Measurements from ENCODE around the gene LCE1D.

Gene LCE1D

DNA sequence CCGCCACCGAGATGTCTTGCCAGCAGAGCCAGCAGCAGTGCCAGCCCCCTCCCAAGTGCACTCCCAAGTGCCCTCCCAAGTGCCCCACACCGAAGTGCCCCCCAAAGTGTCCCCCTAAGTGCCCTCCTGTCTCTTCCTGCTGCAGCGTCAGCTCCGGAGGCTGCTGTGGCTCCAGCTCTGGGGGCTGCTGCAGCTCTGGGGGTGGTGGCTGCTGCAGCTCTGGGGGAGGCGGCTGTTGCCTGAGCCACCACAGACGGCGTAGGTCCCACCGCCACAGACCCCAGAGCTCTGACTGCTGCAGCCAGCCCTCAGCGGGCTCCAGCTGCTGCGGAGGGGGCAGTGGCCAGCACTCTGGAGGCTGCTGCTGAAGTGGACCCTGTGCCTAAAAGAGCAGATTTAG lies 20.2 kb upstream of the LCE1D start:
- no peak for DNase-seq (ENCODE audit: low read depth)
- no peak overlapping the region for H3K4me3 ChIP-seq (ENCODE audit: low read depth, low read length)
- TF ChIP-seq, protein P1, sequence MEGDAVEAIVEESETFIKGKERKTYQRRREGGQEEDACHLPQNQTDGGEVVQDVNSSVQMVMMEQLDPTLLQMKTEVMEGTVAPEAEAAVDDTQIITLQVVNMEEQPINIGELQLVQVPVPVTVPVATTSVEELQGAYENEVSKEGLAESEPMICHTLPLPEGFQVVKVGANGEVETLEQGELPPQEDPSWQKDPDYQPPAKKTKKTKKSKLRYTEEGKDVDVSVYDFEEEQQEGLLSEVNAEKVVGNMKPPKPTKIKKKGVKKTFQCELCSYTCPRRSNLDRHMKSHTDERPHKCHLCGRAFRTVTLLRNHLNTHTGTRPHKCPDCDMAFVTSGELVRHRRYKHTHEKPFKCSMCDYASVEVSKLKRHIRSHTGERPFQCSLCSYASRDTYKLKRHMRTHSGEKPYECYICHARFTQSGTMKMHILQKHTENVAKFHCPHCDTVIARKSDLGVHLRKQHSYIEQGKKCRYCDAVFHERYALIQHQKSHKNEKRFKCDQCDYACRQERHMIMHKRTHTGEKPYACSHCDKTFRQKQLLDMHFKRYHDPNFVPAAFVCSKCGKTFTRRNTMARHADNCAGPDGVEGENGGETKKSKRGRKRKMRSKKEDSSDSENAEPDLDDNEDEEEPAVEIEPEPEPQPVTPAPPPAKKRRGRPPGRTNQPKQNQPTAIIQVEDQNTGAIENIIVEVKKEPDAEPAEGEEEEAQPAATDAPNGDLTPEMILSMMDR (IDR thresholded peaks at IDR 0.05; ENCODE audit: low read depth, low read length, missing control alignments) = no peak

DNA sequence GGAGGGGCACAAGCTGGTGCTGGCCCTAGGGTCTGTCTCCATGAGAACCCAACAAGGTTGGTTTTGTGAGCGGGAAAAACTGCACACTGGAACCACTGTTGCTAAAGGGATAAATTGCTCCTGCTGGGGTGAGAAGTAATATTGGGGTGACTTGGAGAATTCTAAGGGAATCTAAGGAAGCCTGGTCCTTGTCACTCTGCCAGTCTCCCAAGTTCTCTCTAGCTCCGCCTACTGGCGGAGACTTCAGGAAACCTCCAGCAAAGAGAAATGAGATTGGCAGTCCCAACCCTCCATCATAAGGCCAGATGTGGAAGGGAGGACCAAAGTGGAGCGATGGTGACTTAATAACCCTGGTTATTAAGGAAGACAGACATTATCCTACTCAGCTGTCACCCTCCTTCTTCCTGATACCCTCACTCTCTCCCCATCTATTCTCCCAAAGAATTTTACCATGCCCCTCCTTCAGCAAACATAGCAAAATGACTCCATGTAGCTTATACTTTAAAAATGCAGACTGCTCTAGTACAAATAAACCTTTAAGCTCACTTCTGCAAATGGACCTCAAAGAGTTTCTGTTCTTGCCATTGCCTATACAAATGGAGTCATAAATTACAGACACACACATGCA lies 18.9 kb upstream of the LCE1D start:
- no peak overlapping the region for H3K4me3 ChIP-seq (ENCODE audit: low read depth, low read length)
- TF ChIP-seq, protein P1 (IDR thresholded peaks at IDR 0.05; ENCODE audit: low read depth, low read length, missing control alignments) = peak; percentile 77
- no peak for DNase-seq (ENCODE audit: low read depth)

DNA sequence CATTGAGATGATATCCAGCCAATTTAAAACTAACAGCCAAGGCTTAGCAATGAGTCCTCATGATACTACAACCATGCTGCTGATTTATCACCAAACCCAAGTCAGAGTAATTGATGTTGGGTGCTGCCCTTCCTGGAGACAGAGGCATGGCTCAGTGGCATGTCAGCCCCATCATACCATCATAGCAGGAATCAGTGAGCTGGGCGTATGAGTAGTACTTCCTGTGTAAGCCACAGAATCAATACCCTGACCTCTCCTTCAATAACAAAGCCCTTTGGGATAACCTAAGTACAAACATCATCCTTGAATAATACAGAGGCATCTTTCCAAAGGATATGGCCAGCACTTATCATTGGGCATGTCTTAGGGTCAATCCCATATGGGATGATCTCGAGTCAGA lies 13.4 kb upstream of the LCE1D start:
- no peak for DNase-seq (ENCODE audit: low read depth)
- no peak overlapping the region for H3K4me3 ChIP-seq (ENCODE audit: low read depth, low read length)
- TF ChIP-seq, protein P1 (IDR thresholded peaks at IDR 0.05; ENCODE audit: low read depth, low read length, missing control alignments) = no peak

DNA sequence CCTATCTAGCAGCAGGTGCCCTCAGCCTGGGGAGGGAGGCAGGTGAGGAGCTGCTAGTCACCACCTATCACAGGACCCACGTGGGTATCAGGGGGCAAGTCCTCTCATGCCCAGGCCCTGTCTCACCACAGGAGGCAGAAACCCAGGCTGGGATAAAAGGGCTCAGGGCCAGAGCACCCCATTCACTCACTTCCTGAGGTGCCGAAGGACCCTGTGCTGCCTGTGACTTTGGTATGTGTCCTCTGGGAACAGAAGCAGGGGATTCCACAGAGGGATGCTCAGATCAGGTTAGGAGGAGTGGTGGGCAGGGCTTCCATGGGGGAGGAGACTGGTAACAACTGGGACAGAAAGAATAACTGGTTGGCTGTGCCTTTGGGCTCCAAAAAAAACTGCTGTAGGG lies 10.4 kb upstream of the LCE1D start, which contains the start of gene LCE1E:
TSS of gene LCE1E (plus strand) at position 181 of the 400 bp plus-strand sequence. CDS start 1,043 bp downstream, outside the sequence.
- TF ChIP-seq, protein P1 (IDR thresholded peaks at IDR 0.05; ENCODE audit: low read depth, low read length, missing control alignments) = no peak
- H3K4me3 ChIP-seq (ENCODE audit: low read depth, low read length) = no peak within 1 kb of the TSS
- no peak for DNase-seq (ENCODE audit: low read depth)

DNA sequence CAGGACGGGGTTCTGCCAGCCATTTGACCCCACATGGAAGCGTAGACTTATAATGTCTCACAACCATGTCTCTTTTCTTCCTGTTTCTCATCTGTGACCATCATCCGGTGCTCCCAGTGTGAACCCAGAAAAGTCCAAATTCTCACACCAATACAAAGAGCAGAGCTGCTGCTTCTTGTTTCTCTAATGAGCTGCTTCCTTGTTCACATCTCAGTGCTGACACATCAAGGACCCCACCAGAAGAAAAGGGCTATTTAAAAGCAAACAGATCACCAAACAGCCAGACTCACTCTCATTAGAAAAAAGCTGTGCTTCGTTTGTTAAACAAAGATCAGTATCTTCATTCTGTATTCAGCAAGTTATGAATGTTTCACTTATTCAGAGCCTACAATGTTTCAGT lies 835 bp upstream of the LCE1D start:
- no peak overlapping the region for H3K4me3 ChIP-seq (ENCODE audit: low read depth, low read length)
- TF ChIP-seq, protein P1 (IDR thresholded peaks at IDR 0.05; ENCODE audit: low read depth, low read length, missing control alignments) = no peak
- no peak for DNase-seq (ENCODE audit: low read depth)

DNA sequence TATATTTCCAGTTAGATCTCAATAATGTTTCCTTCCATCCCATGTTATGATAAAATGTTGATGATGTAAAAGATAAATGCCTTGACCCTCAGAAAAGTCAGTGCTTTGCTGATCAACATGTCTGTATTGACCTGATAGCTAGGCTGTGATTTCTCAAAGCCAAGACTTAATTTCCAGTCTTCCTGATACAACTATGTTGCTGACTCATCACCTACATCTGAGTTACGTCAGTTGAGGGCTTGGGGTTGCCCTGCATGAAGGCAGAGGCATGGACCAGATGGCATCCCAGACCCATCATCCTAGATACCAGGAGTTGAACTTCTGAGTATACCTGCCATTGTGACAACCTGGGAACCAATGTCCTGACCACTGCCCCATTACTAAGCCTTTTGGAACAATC lies 4.8 kb downstream of the LCE1D start:
- no peak for DNase-seq (ENCODE audit: low read depth)
- TF ChIP-seq, protein P1 (IDR thresholded peaks at IDR 0.05; ENCODE audit: low read depth, low read length, missing control alignments) = no peak
- no peak overlapping the region for H3K4me3 ChIP-seq (ENCODE audit: low read depth, low read length)

DNA sequence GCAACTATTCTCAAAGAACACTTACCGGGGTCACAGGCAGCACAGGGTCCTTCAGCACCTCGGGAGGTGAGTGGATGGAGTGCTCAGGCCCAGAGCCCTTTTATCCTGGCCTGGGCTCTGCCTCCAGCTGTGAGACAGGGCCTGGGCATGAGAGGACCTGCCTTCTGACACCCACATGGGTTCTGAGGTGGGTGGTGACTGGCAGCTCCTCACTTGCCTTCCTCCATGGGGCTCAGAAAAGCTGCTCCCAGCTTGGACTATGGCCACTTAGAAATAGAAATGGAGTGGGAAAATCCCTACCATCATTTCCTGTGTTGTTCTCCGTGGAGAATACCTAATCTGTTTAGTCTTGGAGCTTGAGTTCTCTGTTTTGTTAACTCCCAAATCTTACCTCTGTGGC lies 10.1 kb downstream of the LCE1D start, which contains the start of gene LCE1C:
TSS of gene LCE1C (minus strand) at position 76 of the 400 bp plus-strand sequence. CDS start 1,173 bp downstream, outside the sequence.
- TF ChIP-seq, protein P1 (IDR thresholded peaks at IDR 0.05; ENCODE audit: low read depth, low read length, missing control alignments) = no peak
- no peak for DNase-seq (ENCODE audit: low read depth)
- H3K4me3 ChIP-seq (ENCODE audit: low read depth, low read length) = no peak within 1 kb of the TSS

Measured in GM12864 (cell line).